Measurements from ENCODE around the gene PRDM16.

DNA sequence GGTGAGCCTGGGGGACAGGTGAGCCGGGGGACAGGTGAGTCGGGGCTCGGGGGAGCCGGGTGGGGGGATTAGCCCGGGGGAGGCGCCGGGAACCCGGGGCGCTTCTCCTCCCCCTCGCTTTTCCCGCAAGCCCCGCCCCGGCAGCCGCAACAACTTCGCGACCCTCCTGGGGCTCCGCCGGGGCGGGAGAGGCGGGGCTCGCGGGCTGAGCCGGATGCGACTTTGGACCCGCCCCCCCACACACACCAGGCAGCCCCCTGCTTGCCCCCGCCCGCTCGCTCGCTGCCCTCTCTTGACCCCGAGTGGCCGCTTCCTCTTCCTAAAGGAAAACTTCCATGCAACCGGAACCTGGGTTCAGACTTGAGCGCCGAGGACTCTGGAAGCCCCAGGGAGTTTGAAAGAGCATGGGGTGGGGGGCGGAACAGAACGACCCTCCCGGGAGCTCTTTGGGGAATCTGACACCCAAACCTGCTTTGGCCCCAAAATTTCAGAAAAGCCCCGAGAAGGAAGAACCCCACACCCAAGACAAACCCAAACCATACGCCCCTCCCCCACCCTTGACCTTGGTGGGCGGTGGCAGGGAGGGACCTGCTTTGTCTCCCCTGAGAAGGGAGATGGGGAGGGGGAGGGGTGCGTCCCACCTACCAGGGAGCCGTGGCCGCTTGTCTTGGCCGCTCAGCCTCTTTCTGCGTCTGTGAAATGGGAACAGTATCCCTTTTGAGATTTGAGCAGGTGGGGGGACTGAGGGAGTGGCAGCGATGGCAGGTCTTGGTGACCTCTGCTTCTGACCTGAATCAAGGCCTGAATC is 386.0 kb downstream of the PRDM16 start:
- TF ChIP-seq, protein P1, sequence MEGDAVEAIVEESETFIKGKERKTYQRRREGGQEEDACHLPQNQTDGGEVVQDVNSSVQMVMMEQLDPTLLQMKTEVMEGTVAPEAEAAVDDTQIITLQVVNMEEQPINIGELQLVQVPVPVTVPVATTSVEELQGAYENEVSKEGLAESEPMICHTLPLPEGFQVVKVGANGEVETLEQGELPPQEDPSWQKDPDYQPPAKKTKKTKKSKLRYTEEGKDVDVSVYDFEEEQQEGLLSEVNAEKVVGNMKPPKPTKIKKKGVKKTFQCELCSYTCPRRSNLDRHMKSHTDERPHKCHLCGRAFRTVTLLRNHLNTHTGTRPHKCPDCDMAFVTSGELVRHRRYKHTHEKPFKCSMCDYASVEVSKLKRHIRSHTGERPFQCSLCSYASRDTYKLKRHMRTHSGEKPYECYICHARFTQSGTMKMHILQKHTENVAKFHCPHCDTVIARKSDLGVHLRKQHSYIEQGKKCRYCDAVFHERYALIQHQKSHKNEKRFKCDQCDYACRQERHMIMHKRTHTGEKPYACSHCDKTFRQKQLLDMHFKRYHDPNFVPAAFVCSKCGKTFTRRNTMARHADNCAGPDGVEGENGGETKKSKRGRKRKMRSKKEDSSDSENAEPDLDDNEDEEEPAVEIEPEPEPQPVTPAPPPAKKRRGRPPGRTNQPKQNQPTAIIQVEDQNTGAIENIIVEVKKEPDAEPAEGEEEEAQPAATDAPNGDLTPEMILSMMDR (IDR thresholded peaks at IDR 0.05), result no peak
- TF ChIP-seq POLR2A (IDR thresholded peaks at IDR 0.05), result no peak

Measured in thyroid gland (tissue), 4 donors.